Measurements from ENCODE around the gene PTPRK. TPM values are rescaled to one million over a fixed set of nuclear protein-coding genes. Genes with fewer than 3 reads are reported as not detected.

Gene PTPRK
- polyA plus RNA-seq, 1 donor (not counting 4 experiments of a cell fraction or from before 2014, with no cell fraction given), result 52.7 TPM

- Histone ChIP-seq H3K4me3 (ENCODE audit: control insufficient read depth in 2 of 3, extremely low read depth in 1 of 3, insufficient read depth in 2 of 3, low read depth in 1 of 3, low read length in 3 of 3) (no peak overlapping the region), H3K4me1 (ENCODE audit: control insufficient read depth, extremely low read depth, insufficient read depth, low read length) (peaks cover 15% of the 10 kb centered on the region), H3K4me2 (ENCODE audit: control insufficient read depth, extremely low read depth, insufficient read depth, low read depth, low read length) (no peak overlapping the region), H3K27me3 (ENCODE audit: control insufficient read depth, extremely low read depth, insufficient read depth, low read length) (no peaks in the 10 kb centered on the region), H3K36me3 (ENCODE audit: control insufficient read depth in 2 of 2, extremely low read depth in 1 of 2, insufficient read depth in 2 of 2, low read length in 2 of 2) (no peaks in the 10 kb centered on the region), H3K9me1 (ENCODE audit: control insufficient read depth, extremely low read depth, insufficient read depth, low read length) (no peaks in the 10 kb centered on the region), H4K20me1 (ENCODE audit: control insufficient read depth, extremely low read depth, insufficient read depth, low read length) (no peaks in the 10 kb centered on the region), H3K27ac (ENCODE audit: control insufficient read depth, insufficient read depth, low read length) (no peak overlapping the region), H2AFZ (ENCODE audit: control insufficient read depth, low read length) (no peak overlapping the region), H3K9ac (ENCODE audit: control insufficient read depth, extremely low read depth, insufficient read depth, low read length) (no peak overlapping the region), H3K79me2 (ENCODE audit: control insufficient read depth, insufficient read depth, low read length) (peaks cover 22% of the 10 kb centered on the region), H3K9me3 (ENCODE audit: control insufficient read depth, low read depth, low read length) (no peaks in the 10 kb centered on the region)
- dilution Hi-C loops (cut with MboI; ENCODE audit: extremely low pct_ligation_motif_present, low sequenced_read_pairs), result no loop called here
- DNase-seq (ENCODE audit: low read depth, low spot score) (no peak), FAIRE-seq (no peak)
- no peak for TF ChIP-seq EZH2 (IDR thresholded peaks at IDR 0.05; ENCODE audit: low read length)
- TF ChIP-seq CTCF (optimal IDR thresholded peaks at IDR 0.05 in 1 of 3, IDR thresholded peaks at IDR 0.05 in 1 of 3, conservative IDR thresholded peaks at IDR 0.05 in 1 of 3; ENCODE audit: extremely low read depth in 1 of 3, insufficient read depth in 2 of 3, low read length in 3 of 3), result no peak
Measured at GRCh38 chr6:128202169-128202765, 318.1 kb downstream of the PTPRK start.

- Histone ChIP-seq H3K27ac (ENCODE audit: control insufficient read depth, insufficient read depth, low read length) (no peak overlapping the region), H3K4me1 (ENCODE audit: control insufficient read depth, extremely low read depth, insufficient read depth, low read length) (peaks cover 9% of the 10 kb centered on the region), H3K9me3 (ENCODE audit: control insufficient read depth, low read depth, low read length) (no peaks in the 10 kb centered on the region), H3K9ac (ENCODE audit: control insufficient read depth, extremely low read depth, insufficient read depth, low read length) (no peak overlapping the region), H2AFZ (ENCODE audit: control insufficient read depth, low read length) (no peak overlapping the region), H3K27me3 (ENCODE audit: control insufficient read depth, extremely low read depth, insufficient read depth, low read length) (no peaks in the 10 kb centered on the region), H3K79me2 (ENCODE audit: control insufficient read depth, insufficient read depth, low read length) (peaks cover 14% of the 10 kb centered on the region), H4K20me1 (ENCODE audit: control insufficient read depth, extremely low read depth, insufficient read depth, low read length) (no peaks in the 10 kb centered on the region), H3K4me2 (ENCODE audit: control insufficient read depth, extremely low read depth, insufficient read depth, low read depth, low read length) (no peak overlapping the region), H3K36me3 (ENCODE audit: control insufficient read depth in 2 of 2, extremely low read depth in 1 of 2, insufficient read depth in 2 of 2, low read length in 2 of 2) (no peaks in the 10 kb centered on the region), H3K9me1 (ENCODE audit: control insufficient read depth, extremely low read depth, insufficient read depth, low read length) (no peaks in the 10 kb centered on the region), H3K4me3 (ENCODE audit: control insufficient read depth in 2 of 3, extremely low read depth in 1 of 3, insufficient read depth in 2 of 3, low read depth in 1 of 3, low read length in 3 of 3) (no peak overlapping the region)
- no peak for TF ChIP-seq EZH2 (IDR thresholded peaks at IDR 0.05; ENCODE audit: low read length)
- TF ChIP-seq CTCF (optimal IDR thresholded peaks at IDR 0.05 in 1 of 3, IDR thresholded peaks at IDR 0.05 in 1 of 3, conservative IDR thresholded peaks at IDR 0.05 in 1 of 3; ENCODE audit: extremely low read depth in 1 of 3, insufficient read depth in 2 of 3, low read length in 3 of 3), result no peak
- dilution Hi-C loops (cut with MboI; ENCODE audit: extremely low pct_ligation_motif_present, low sequenced_read_pairs), result no loop called here
- FAIRE-seq (no peak), DNase-seq (ENCODE audit: low read depth, low spot score) (no peak)
Measured at GRCh38 chr6:128200789-128201188, 319.6 kb downstream of the PTPRK start.

Measured in keratinocyte (primary cell).